Panc1 (cell line): ENCODE data around the gene IST1. TPM values are rescaled to one million over a fixed set of nuclear protein-coding genes. Genes with fewer than 3 reads are reported as not detected.

Experiments
- ATAC-seq: fragments of 200-7000 bp; cut with Tn5 transposase; 2 replicates; pipeline ENCODE4 v1.9.1; 2020; ENCODE audit warnings: mild to moderate bottlenecking, moderate library complexity
- BruUV-seq: library from RNA; stranded (reverse); fragments of 400-500 nt; replicated peaks from 2 replicates; lab custom pipeline; 2021; lab: Mats Ljungman, UMichigan
- CTCF ChIA-PET: fragments of 300-600 bp; sonication (Branson Sonifier 250); formaldehyde crosslinking; loops from one replicate; lab custom pipeline; 2022; ENCODE audit warnings: antibody characterized with exemption; lab: Charles Lee
- POLR2A ChIA-PET: fragments of 300-600 bp; sonication (Branson Sonifier 250); formaldehyde crosslinking; loops from one replicate; lab custom pipeline; 2022; ENCODE audit warnings: antibody characterized with exemption; lab: Charles Lee
- DNase-seq: peaks from one replicate; pipeline ENCODE4 v3.0.0-alpha.2; 2010; ENCODE audit warnings: low read depth, low spot score
- H3K27ac ChIP-seq: 2 replicates; pipeline ENCODE4 v1.5.1; 2011; ENCODE audit warnings: mild to moderate bottlenecking, low read length, inconsistent platforms
- H3K27me3 ChIP-seq: fragments of 200-500 bp; sonication (Bioruptor generic); 2 replicates; pipeline ENCODE4 v1.6.0; 2014; ENCODE audit warnings: low read length, inconsistent platforms; ENCODE audit not compliant: control insufficient read depth, insufficient read depth
- H3K36me3 ChIP-seq: fragments of 200-500 bp; sonication (Bioruptor generic); 2 replicates; pipeline ENCODE4 v1.5.1; 2014; ENCODE audit warnings: inconsistent platforms, mild to moderate bottlenecking, low read length, moderate library complexity; ENCODE audit not compliant: control insufficient read depth, insufficient read depth
- H3K4me1 ChIP-seq: 2 replicates; pipeline ENCODE4 v1.5.1; 2011; ENCODE audit warnings: inconsistent platforms, mild to moderate bottlenecking, low read length, moderate library complexity; ENCODE audit not compliant: control insufficient read depth, insufficient read depth
- H3K4me3 ChIP-seq, 2 experiments: 2 replicates each; pipeline ENCODE4 v1.5.1; 2011 to 2012; ENCODE audit warnings: low read depth in 2 of 2, low read length in 2 of 2, mild to moderate bottlenecking in 2 of 2, inconsistent platforms in 1 of 2, moderate library complexity in 1 of 2
- H3K9me3 ChIP-seq: fragments of 200-500 bp; sonication (Bioruptor generic); 2 replicates; pipeline ENCODE4 v1.5.1; 2014; ENCODE audit warnings: low read depth, mild to moderate bottlenecking, inconsistent platforms, low read length, moderate library complexity; ENCODE audit not compliant: control insufficient read depth, insufficient read depth
- CTCF ChIP-seq: fragments of 450-650 bp; IDR thresholded peaks from 2 replicates; pipeline ENCODE4 v1.5.1; 2017; ENCODE audit warnings: mild to moderate bottlenecking
- POLR2AphosphoS5 ChIP-seq: IDR thresholded peaks from 2 replicates; pipeline ENCODE4 v1.6.1; 2012; ENCODE audit warnings: mild to moderate bottlenecking, low read depth, low read length, moderate library complexity
- REST ChIP-seq, 2 experiments: IDR thresholded peaks; 2 replicates each; pipeline ENCODE4 v1.6.1; 2011 to 2012; ENCODE audit warnings: low read depth in 2 of 2, control low read depth in 1 of 2, low read length in 1 of 2, mild to moderate bottlenecking in 1 of 2, moderate library complexity in 1 of 2; ENCODE audit not compliant: insufficient read depth in 1 of 2
- SIN3A ChIP-seq: IDR thresholded peaks from 2 replicates; pipeline ENCODE4 v1.6.1; 2012; ENCODE audit warnings: low read depth, mild to moderate bottlenecking, low read length, moderate library complexity, borderline replicate concordance; ENCODE audit not compliant: insufficient read depth
- TCF7L2 ChIP-seq: IDR thresholded peaks from 2 replicates; pipeline ENCODE4 v1.6.1; 2011; ENCODE audit warnings: mild to moderate bottlenecking, low read depth, low read length, inconsistent platforms
- in situ Hi-C: cut with HindIII; loops from 2 replicates; pipeline ENCODE4 v1.10.0; 2016; ENCODE audit warnings: low sequenced_read_pairs, low pct_unique_long_range_greater_than_20kb
- intact Hi-C: fragments of 100-400 bp; cut with micrococcal nuclease; formaldehyde crosslinking; loops from one replicate; pipeline ENCODE4 v1.10.0; 2022; ENCODE audit not compliant: unreplicated experiment
- total RNA-seq: library from RNA; stranded (reverse); gene quantifications from one replicate; pipeline ENCODE4 v1.2.1, GENCODE V29; 2021; ENCODE audit not compliant: unreplicated experiment

The IST1 gene
- total RNA-seq, 1 experiment from 2014 or later: 173 TPM

GRCh38 chr16:71952825-71953224, 57.5 kb downstream of the IST1 start:
- H3K4me1 ChIP-seq: no peaks in the 10 kb centered on the region
- ChIA-PET POLR2A (no interaction called here), CTCF (no interaction called here)
- TF ChIP-seq SIN3A (no peak), CTCF (no peak)
- intact Hi-C loops: no loop called here
- no peak overlapping the region for H3K4me3 ChIP-seq
- DNase-seq (no peak), ATAC-seq (no peak)
- no peaks in the 10 kb centered on the region for H3K9me3 ChIP-seq
- no peaks in the 10 kb centered on the region for H3K36me3 ChIP-seq
- in situ Hi-C loops: no loop called here
- H3K27me3 ChIP-seq: no peaks in the 10 kb centered on the region
- no TSS peak for BruUV-seq
- H3K27ac ChIP-seq: no peak overlapping the region

DNA sequence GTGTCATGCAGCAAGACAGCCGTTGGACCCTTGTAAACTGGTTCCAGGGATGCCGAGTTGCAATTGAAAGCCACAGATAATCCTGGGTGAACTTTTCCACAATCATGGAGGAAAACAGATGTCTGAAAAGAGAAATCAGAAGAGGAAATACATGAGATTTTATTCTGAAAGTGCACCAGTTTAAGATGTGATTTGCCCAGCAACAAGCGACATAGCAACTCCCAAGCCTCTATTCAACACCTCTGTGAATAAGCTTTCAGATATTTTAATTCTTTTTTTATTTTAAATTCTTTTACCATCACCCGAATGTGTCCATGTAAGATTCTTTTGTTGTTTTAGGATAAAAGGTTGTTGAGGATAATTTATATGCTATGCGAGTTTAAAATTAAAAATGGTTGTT, 58.8 kb downstream of the IST1 start:
- no peak for TF ChIP-seq POLR2AphosphoS5
- TF ChIP-seq SIN3A: no peak
- no peak for TF ChIP-seq TCF7L2
- no peak for TF ChIP-seq REST (IDR thresholded peaks at IDR 0.05; ENCODE audit: insufficient read depth in 1 of 2, low read depth in 2 of 2, low read length in 1 of 2)
- TF ChIP-seq CTCF: no peak
- no peak for DNase-seq
- no peaks in the 10 kb centered on the region for H3K36me3 ChIP-seq
- in situ Hi-C loops (no loop called here), intact Hi-C loops (no loop called here)
- H3K4me1 ChIP-seq: no peaks in the 10 kb centered on the region
- H3K27ac ChIP-seq: no peak overlapping the region
- H3K4me3 ChIP-seq: no peak overlapping the region
- no peaks in the 10 kb centered on the region for H3K27me3 ChIP-seq
- no peaks in the 10 kb centered on the region for H3K9me3 ChIP-seq
- ChIA-PET CTCF (no interaction called here), POLR2A (no interaction called here)
- BruUV-seq: no TSS peak
- no peak for ATAC-seq
